Subcutaneous adipose tissue (tissue), 4 donors: Measurements from ENCODE around the gene ABCC11. TPM values are rescaled to one million over a fixed set of nuclear protein-coding genes. Genes with fewer than 3 reads are reported as not detected.

Experiments used
- CTCF ChIP-seq: fragments of 450-650 bp; IDR thresholded peaks from one replicate; pipeline ENCODE4 v1.5.1; 2016; ENCODE audit warnings: low read depth, mild to moderate bottlenecking, control low read depth, antibody characterized with exemption, moderate library complexity
- total RNA-seq, 4 donors: library from RNA; depleted of rRNA; stranded (reverse); fragments of >200 nt; gene quantifications; one replicate each; pipeline ENCODE4 v1.1.0, GENCODE V29; 2016

Gene ABCC11
- under 1 TPM in 1 of 4 donors, not detected in 3; 0.44 TPM for total RNA-seq

- TF ChIP-seq CTCF = no peak
Observed at GRCh38 chr16:48247311-48247710, at the start of gene ABCC11. ABCC11 (minus strand) TSS chr16:48247539; CDS start chr16:48231921, 15,618 bp downstream.

- no peak for TF ChIP-seq CTCF
Observed at GRCh38 chr16:48295488-48296281, 48.3 kb upstream of the ABCC11 start.

- no peak for TF ChIP-seq CTCF
Observed at GRCh38 chr16:48294724-48295123, 47.4 kb upstream of the ABCC11 start.

GRCh38 chr16:48292452-48292851 is 45.1 kb upstream of the ABCC11 start:
- TF ChIP-seq CTCF = no peak

GRCh38 chr16:48291754-48292153 is 44.4 kb upstream of the ABCC11 start:
- TF ChIP-seq CTCF = no peak

- TF ChIP-seq CTCF = no peak
Observed at GRCh38 chr16:48291303-48291702, 44.0 kb upstream of the ABCC11 start.

- TF ChIP-seq CTCF = no peak
Observed at GRCh38 chr16:48287239-48287638, 39.9 kb upstream of the ABCC11 start.
